ENCODE data around the gene CCDC102A.
"Not testable (repeated sequence)": the region's sequence is repeated elsewhere in the genome, so short reads cannot be mapped to it uniquely, and the experiment has no call there.

The CCDC102A gene

GRCh38 chr16:57574646-57575467 lies 38.5 kb upstream of the CCDC102A start:
- H3K9me3 ChIP-seq (ENCODE audit: control insufficient read depth in 5 of 5, low read length in 5 of 5), result no peaks in the 10 kb centered on the region
- H3K27ac ChIP-seq (ENCODE audit: low read depth, low read length), result no peak overlapping the region
- H3K4me1 ChIP-seq (ENCODE audit: control insufficient read depth in 5 of 5, insufficient read depth in 5 of 5, low read length in 5 of 5), result peaks cover 0 to 4% (median 3%) of the 10 kb centered on the region in 5 donors

GRCh38 chr16:57574086-57574485 lies 37.7 kb upstream of the CCDC102A start:
- no peak overlapping the region for H3K4me3 ChIP-seq (ENCODE audit: low read depth in 1 of 5, low read length in 5 of 5)
- no peaks in the 10 kb centered on the region for H3K9me3 ChIP-seq (ENCODE audit: control insufficient read depth in 5 of 5, low read length in 5 of 5)
- H3K9ac ChIP-seq (ENCODE audit: low read length in 5 of 5), result no peak overlapping the region
- H3K36me3 ChIP-seq (ENCODE audit: control insufficient read depth in 5 of 5, insufficient read depth in 5 of 5, low read length in 5 of 5), result no peaks in the 10 kb centered on the region
- no peak overlapping the region for H3K27ac ChIP-seq (ENCODE audit: low read depth, low read length)
- H3K4me1 ChIP-seq (ENCODE audit: control insufficient read depth in 5 of 5, insufficient read depth in 5 of 5, low read length in 5 of 5), result peaks cover 0 to 4% (median 3%) of the 10 kb centered on the region in 5 donors
- H3K27me3 ChIP-seq (ENCODE audit: control insufficient read depth in 5 of 5, insufficient read depth in 4 of 5, low read length in 5 of 5), result peaks cover 17 to 32% (median 23%) of the 10 kb centered on the region in 5 donors

More at GRCh38 chr16:57574646-57575467, 38.5 kb upstream of the CCDC102A start:
- Histone ChIP-seq H3K36me3 (ENCODE audit: control insufficient read depth in 5 of 5, insufficient read depth in 5 of 5, low read length in 5 of 5) (no peaks in the 10 kb centered on the region), H3K4me3 (ENCODE audit: low read depth in 1 of 5, low read length in 5 of 5) (no peak overlapping the region), H3K9ac (ENCODE audit: low read length in 5 of 5) (no peak overlapping the region), H3K27me3 (ENCODE audit: control insufficient read depth in 5 of 5, insufficient read depth in 4 of 5, low read length in 5 of 5) (peaks cover 16 to 39% (median 19%) of the 10 kb centered on the region in 5 donors)

GRCh38 chr16:57572978-57573728 lies 36.8 kb upstream of the CCDC102A start:
- H3K4me1 ChIP-seq (ENCODE audit: control insufficient read depth in 5 of 5, insufficient read depth in 5 of 5, low read length in 5 of 5), result peaks cover 0 to 4% (median 3%) of the 10 kb centered on the region in 5 donors
- no peak overlapping the region for H3K27ac ChIP-seq (ENCODE audit: low read depth, low read length)
- peaks cover 10 to 23% (median 17%) of the 10 kb centered on the region in 5 donors for H3K27me3 ChIP-seq (ENCODE audit: control insufficient read depth in 5 of 5, insufficient read depth in 4 of 5, low read length in 5 of 5)
- no peaks in the 10 kb centered on the region for H3K9me3 ChIP-seq (ENCODE audit: control insufficient read depth in 5 of 5, low read length in 5 of 5)
- no peak overlapping the region for H3K9ac ChIP-seq (ENCODE audit: low read length in 5 of 5)
- H3K36me3 ChIP-seq (ENCODE audit: control insufficient read depth in 5 of 5, insufficient read depth in 5 of 5, low read length in 5 of 5), result no peaks in the 10 kb centered on the region
- H3K4me3 ChIP-seq (ENCODE audit: low read depth in 1 of 5, low read length in 5 of 5), result no peak overlapping the region

GRCh38 chr16:57571098-57571497 lies 34.7 kb upstream of the CCDC102A start:
- Histone ChIP-seq H3K9me3 (ENCODE audit: control insufficient read depth in 5 of 5, low read length in 5 of 5) (no peaks in the 10 kb centered on the region), H3K9ac (ENCODE audit: low read length in 5 of 5) (no peak overlapping the region), H3K36me3 (ENCODE audit: control insufficient read depth in 5 of 5, insufficient read depth in 5 of 5, low read length in 5 of 5) (no peaks in the 10 kb centered on the region), H3K27ac (ENCODE audit: low read depth, low read length) (no peak overlapping the region), H3K27me3 (ENCODE audit: control insufficient read depth in 5 of 5, insufficient read depth in 4 of 5, low read length in 5 of 5) (peaks cover 0 to 17% (median 12%) of the 10 kb centered on the region in 5 donors), H3K4me1 (ENCODE audit: control insufficient read depth in 5 of 5, insufficient read depth in 5 of 5, low read length in 5 of 5) (no peaks in the 10 kb centered on the region), H3K4me3 (ENCODE audit: low read depth in 1 of 5, low read length in 5 of 5) (no peak overlapping the region)

GRCh38 chr16:57570301-57571070 lies 34.1 kb upstream of the CCDC102A start:
- Histone ChIP-seq H3K9ac (ENCODE audit: low read length in 5 of 5) (no peak overlapping the region), H3K9me3 (ENCODE audit: control insufficient read depth in 5 of 5, low read length in 5 of 5) (no peaks in the 10 kb centered on the region), H3K27me3 (ENCODE audit: control insufficient read depth in 5 of 5, insufficient read depth in 4 of 5, low read length in 5 of 5) (peaks cover 0 to 20% (median 14%) of the 10 kb centered on the region in 5 donors), H3K36me3 (ENCODE audit: control insufficient read depth in 5 of 5, insufficient read depth in 5 of 5, low read length in 5 of 5) (no peaks in the 10 kb centered on the region), H3K27ac (ENCODE audit: low read depth, low read length) (no peak overlapping the region), H3K4me3 (ENCODE audit: low read depth in 1 of 5, low read length in 5 of 5) (no peak overlapping the region), H3K4me1 (ENCODE audit: control insufficient read depth in 5 of 5, insufficient read depth in 5 of 5, low read length in 5 of 5) (no peaks in the 10 kb centered on the region)

GRCh38 chr16:57569306-57569946 lies 33.1 kb upstream of the CCDC102A start:
- H3K9me3 ChIP-seq (ENCODE audit: control insufficient read depth in 5 of 5, low read length in 5 of 5), result no peaks in the 10 kb centered on the region
- no peak overlapping the region for H3K9ac ChIP-seq (ENCODE audit: low read length in 5 of 5)
- H3K27ac ChIP-seq (ENCODE audit: low read depth, low read length), result no peak overlapping the region
- H3K27me3 ChIP-seq (ENCODE audit: control insufficient read depth in 5 of 5, insufficient read depth in 4 of 5, low read length in 5 of 5), result peaks cover 0 to 22% (median 14%) of the 10 kb centered on the region in 5 donors
- H3K36me3 ChIP-seq (ENCODE audit: control insufficient read depth in 5 of 5, insufficient read depth in 5 of 5, low read length in 5 of 5), result no peaks in the 10 kb centered on the region
- no peak overlapping the region for H3K4me3 ChIP-seq (ENCODE audit: low read depth in 1 of 5, low read length in 5 of 5)
- no peaks in the 10 kb centered on the region for H3K4me1 ChIP-seq (ENCODE audit: control insufficient read depth in 5 of 5, insufficient read depth in 5 of 5, low read length in 5 of 5)

GRCh38 chr16:57568772-57569171 lies 32.4 kb upstream of the CCDC102A start:
- not testable (repeated sequence) for H3K36me3 ChIP-seq (ENCODE audit: control insufficient read depth in 5 of 5, insufficient read depth in 5 of 5, low read length in 5 of 5); H3K4me1 ChIP-seq (ENCODE audit: control insufficient read depth in 5 of 5, insufficient read depth in 5 of 5, low read length in 5 of 5); H3K9me3 ChIP-seq (ENCODE audit: control insufficient read depth in 5 of 5, low read length in 5 of 5); H3K4me3 ChIP-seq (ENCODE audit: low read depth in 1 of 5, low read length in 5 of 5); H3K9ac ChIP-seq (ENCODE audit: low read length in 5 of 5); H3K27ac ChIP-seq (ENCODE audit: low read depth, low read length)
- peaks cover 0 to 25% (median 17%) of the 10 kb centered on the region in 5 donors for H3K27me3 ChIP-seq (ENCODE audit: control insufficient read depth in 5 of 5, insufficient read depth in 4 of 5, low read length in 5 of 5)

GRCh38 chr16:57568173-57568678 lies 31.9 kb upstream of the CCDC102A start:
- no peak overlapping the region for H3K27ac ChIP-seq (ENCODE audit: low read depth, low read length)
- H3K36me3 ChIP-seq (ENCODE audit: control insufficient read depth in 5 of 5, insufficient read depth in 5 of 5, low read length in 5 of 5), result no peaks in the 10 kb centered on the region
- H3K4me3 ChIP-seq (ENCODE audit: low read depth in 1 of 5, low read length in 5 of 5), result no peak overlapping the region
- no peaks in the 10 kb centered on the region for H3K4me1 ChIP-seq (ENCODE audit: control insufficient read depth in 5 of 5, insufficient read depth in 5 of 5, low read length in 5 of 5)
- H3K9me3 ChIP-seq (ENCODE audit: control insufficient read depth in 5 of 5, low read length in 5 of 5), result no peaks in the 10 kb centered on the region
- H3K9ac ChIP-seq (ENCODE audit: low read length in 5 of 5), result no peak overlapping the region
- H3K27me3 ChIP-seq (ENCODE audit: control insufficient read depth in 5 of 5, insufficient read depth in 4 of 5, low read length in 5 of 5), result peaks cover 4 to 31% (median 20%) of the 10 kb centered on the region in 5 donors

GRCh38 chr16:57567691-57568090 lies 31.3 kb upstream of the CCDC102A start:
- Histone ChIP-seq H3K36me3 (ENCODE audit: control insufficient read depth in 5 of 5, insufficient read depth in 5 of 5, low read length in 5 of 5) (no peaks in the 10 kb centered on the region), H3K4me3 (ENCODE audit: low read depth in 1 of 5, low read length in 5 of 5) (no peak overlapping the region), H3K27me3 (ENCODE audit: control insufficient read depth in 5 of 5, insufficient read depth in 4 of 5, low read length in 5 of 5) (peaks cover 9 to 36% (median 24%) of the 10 kb centered on the region in 5 donors), H3K9ac (ENCODE audit: low read length in 5 of 5) (no peak overlapping the region), H3K27ac (ENCODE audit: low read depth, low read length) (no peak overlapping the region), H3K9me3 (ENCODE audit: control insufficient read depth in 5 of 5, low read length in 5 of 5) (no peaks in the 10 kb centered on the region), H3K4me1 (ENCODE audit: control insufficient read depth in 5 of 5, insufficient read depth in 5 of 5, low read length in 5 of 5) (no peaks in the 10 kb centered on the region)

Data from subcutaneous abdominal adipose tissue (tissue), 5 donors.